SH-SY5Y (cell line): ENCODE results near the gene MTA1.

Source experiments
- GATA2 ChIP-seq: IDR thresholded peaks from 2 replicates; pipeline ENCODE4 v1.6.1; 2011; ENCODE audit warnings: mild to moderate bottlenecking, low read depth, low read length
- GATA3 ChIP-seq: IDR thresholded peaks from 2 replicates; pipeline ENCODE4 v1.6.1; 2011; ENCODE audit warnings: low read depth, mild to moderate bottlenecking, low read length, moderate library complexity

- TF ChIP-seq GATA3 (no peak), GATA2 (no peak)
Measured at GRCh38 chr14:105378873-105379685, 40.5 kb upstream of the MTA1 start.
